Activated T-helper 17 cell treated with anti-CD3 and anti-CD28 coated beads, Interleukin-2, amount 50 U/mL, for 72 hours (primary cell): ENCODE results near the gene SOCS1. TPM values are rescaled to one million over a fixed set of nuclear protein-coding genes. Genes with fewer than 3 reads are reported as not detected.
"Not testable (repeated sequence)": the region's sequence is repeated elsewhere in the genome, so short reads cannot be mapped to it uniquely, and the experiment has no call there.

Source experiments
- ATAC-seq: fragments of 150-1000 bp; cut with Tn5 transposase; replicated peaks from 2 replicates; pipeline ENCODE4 v1.10.0; 2021; ENCODE audit warnings: mild to moderate bottlenecking, moderate library complexity
- H3K27ac Mint-ChIP-seq: one replicate; pipeline ENCODE4 v1.8.0; 2022; ENCODE audit warnings: mixed read lengths
- H3K27me3 Mint-ChIP-seq: one replicate; pipeline ENCODE4 v1.8.0; 2022; ENCODE audit warnings: mixed read lengths
- H3K36me3 Mint-ChIP-seq: one replicate; pipeline ENCODE4 v1.8.0; 2022; ENCODE audit warnings: low read depth, mild to moderate bottlenecking, mixed read lengths
- H3K4me1 Mint-ChIP-seq: one replicate; pipeline ENCODE4 v1.8.0; 2022; ENCODE audit warnings: mixed read lengths
- H3K4me3 Mint-ChIP-seq: one replicate; pipeline ENCODE4 v1.8.0; 2022; ENCODE audit warnings: mild to moderate bottlenecking, mixed read lengths
- H3K9me3 Mint-ChIP-seq: one replicate; pipeline ENCODE4 v1.8.0; 2022; ENCODE audit warnings: mixed read lengths
- total RNA-seq, 2 donors: library from RNA; stranded (reverse); gene quantifications; one replicate each; pipeline ENCODE4 v1.2.3, GENCODE V29; 2022

SOCS1 gene
- total RNA-seq, 2 donors from 2014 or later, result 89.7 to 124 TPM

GRCh38 chr16:11292076-11292748 is 36.2 kb upstream of the SOCS1 start:
- Mint-ChIP-seq H3K27ac (no peak overlapping the region), H3K4me3 (no peak overlapping the region), H3K36me3 (no peaks in the 10 kb centered on the region), H3K4me1 (peaks cover 3% of the 10 kb centered on the region), H3K9me3 (no peaks in the 10 kb centered on the region), H3K27me3 (peaks cover 11% of the 10 kb centered on the region)
- no peak for ATAC-seq

GRCh38 chr16:11291091-11291703 is 35.2 kb upstream of the SOCS1 start:
- no peak overlapping the region for H3K4me3 Mint-ChIP-seq
- peaks cover 11% of the 10 kb centered on the region for H3K27me3 Mint-ChIP-seq
- H3K36me3 Mint-ChIP-seq, result no peaks in the 10 kb centered on the region
- no peak overlapping the region for H3K27ac Mint-ChIP-seq
- H3K4me1 Mint-ChIP-seq, result no peaks in the 10 kb centered on the region
- no peaks in the 10 kb centered on the region for H3K9me3 Mint-ChIP-seq
- ATAC-seq, result no peak

DNA sequence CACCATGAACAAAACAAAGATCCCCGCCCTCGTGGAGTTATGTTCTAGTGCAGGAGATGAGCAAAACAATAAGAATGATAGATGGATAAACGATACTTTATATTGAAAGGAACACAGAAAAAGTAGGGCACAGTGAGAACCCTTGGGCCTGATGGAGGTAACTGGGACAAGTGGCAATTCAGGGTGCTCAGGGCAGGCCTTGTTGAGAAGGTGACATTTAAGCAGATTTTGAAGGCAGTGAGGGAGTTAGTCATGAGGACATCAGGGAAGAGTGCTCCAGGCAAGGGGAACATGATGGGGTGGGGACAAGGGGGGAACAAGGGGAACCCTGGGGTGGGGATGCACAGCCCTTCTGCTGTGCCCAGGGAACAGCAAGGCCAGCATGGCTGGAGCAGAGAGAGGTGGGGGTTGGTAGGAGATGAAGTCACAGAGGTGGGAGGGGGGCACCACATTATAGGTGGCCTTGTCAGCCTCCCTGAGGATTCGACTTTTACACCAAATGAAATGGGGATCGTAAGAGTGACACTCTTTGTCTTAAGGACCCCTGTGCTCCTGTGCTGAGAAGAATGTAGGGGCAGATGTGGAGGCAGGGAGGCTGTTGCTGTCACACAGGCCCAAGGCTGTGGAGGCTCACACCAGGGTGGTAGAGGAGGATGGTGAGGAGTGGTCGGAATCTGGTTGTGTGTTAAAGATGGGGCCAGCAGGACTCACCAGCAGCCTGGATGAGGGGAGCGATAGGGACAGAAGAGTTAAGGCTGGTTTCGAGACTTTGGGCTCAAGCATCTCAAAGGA is 34.3 kb upstream of the SOCS1 start:
- peaks cover 7% of the 10 kb centered on the region for H3K4me1 Mint-ChIP-seq
- no peaks in the 10 kb centered on the region for H3K36me3 Mint-ChIP-seq
- no peak overlapping the region for H3K27ac Mint-ChIP-seq
- no peak overlapping the region for H3K4me3 Mint-ChIP-seq
- no peak for ATAC-seq
- peaks cover 11% of the 10 kb centered on the region for H3K27me3 Mint-ChIP-seq
- H3K9me3 Mint-ChIP-seq, result no peaks in the 10 kb centered on the region

- not testable (repeated sequence) for H3K4me3 Mint-ChIP-seq, ATAC-seq, H3K27ac Mint-ChIP-seq, H3K36me3 Mint-ChIP-seq, H3K9me3 Mint-ChIP-seq, H3K4me1 Mint-ChIP-seq
- H3K27me3 Mint-ChIP-seq, result peaks cover 11% of the 10 kb centered on the region
Measured at GRCh38 chr16:11289696-11290095, 33.7 kb upstream of the SOCS1 start.

DNA sequence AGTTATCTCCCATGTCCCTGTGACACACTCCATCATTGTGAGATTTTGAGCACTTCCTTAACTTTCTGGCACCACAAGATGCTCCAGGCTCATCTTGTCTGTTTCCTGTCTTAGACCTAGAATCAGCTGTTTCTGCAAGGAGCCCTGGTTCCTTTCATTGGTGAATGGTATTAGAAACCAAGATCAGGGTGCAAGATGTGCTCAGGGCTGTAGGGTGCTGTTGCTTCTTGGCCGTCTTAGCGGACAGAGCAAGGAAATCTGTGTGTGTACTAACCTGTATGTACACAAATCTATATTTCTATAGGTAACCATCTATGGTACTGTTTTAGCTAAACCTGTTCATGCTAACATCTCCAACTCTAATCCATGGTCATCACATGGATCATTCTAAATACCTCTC is 33.2 kb upstream of the SOCS1 start:
- ATAC-seq, result no peak
- Mint-ChIP-seq H3K36me3 (no peaks in the 10 kb centered on the region), H3K27me3 (peaks cover 11% of the 10 kb centered on the region), H3K4me3 (no peak overlapping the region), H3K9me3 (no peaks in the 10 kb centered on the region), H3K4me1 (peaks cover 8% of the 10 kb centered on the region), H3K27ac (no peak overlapping the region)

DNA sequence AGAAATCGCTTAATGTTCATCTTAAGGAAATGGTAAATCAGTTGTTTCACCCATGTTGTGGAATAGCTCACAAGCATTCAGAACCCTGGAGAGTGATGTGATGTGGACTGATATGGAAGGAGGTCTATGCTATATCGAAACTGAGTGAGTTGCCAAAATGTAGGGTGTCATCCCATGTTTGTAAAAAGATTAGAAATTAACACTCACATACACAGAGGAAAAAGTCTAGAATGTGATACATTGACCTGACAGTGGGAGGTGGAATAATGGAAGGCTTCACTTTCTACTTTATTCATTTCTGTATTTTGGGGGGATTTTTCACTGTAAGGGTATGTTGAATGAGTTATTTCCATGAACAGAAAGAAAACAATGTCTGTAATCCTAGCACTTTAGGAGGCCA is 29.8 kb upstream of the SOCS1 start:
- H3K27ac Mint-ChIP-seq, result no peak overlapping the region

DNA sequence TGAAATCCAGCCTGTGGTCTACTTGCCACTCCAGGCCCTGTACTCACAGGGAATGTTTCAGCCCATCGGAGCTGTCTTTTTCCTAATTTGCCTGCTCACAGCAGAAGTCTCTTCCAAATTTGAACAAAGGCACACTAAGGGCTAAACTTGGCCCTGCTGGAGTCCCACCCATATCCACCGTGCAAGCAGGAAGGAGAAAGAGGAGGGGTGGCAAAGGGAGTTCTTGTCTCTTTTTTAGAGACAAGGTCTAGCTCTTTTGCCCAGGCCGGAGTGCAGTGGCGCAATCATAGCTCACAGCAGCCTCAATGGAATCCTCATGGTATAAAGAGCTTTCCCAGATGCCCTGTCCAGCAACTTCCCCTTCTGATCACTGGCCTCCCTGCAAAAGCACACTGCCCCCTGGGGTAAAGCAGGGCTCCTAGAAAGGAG is 27.8 kb upstream of the SOCS1 start:
- ATAC-seq, result no peak
- no peak overlapping the region for H3K4me3 Mint-ChIP-seq
- no peaks in the 10 kb centered on the region for H3K36me3 Mint-ChIP-seq
- H3K9me3 Mint-ChIP-seq, result no peaks in the 10 kb centered on the region
- H3K27ac Mint-ChIP-seq, result no peak overlapping the region
- H3K27me3 Mint-ChIP-seq, result no peaks in the 10 kb centered on the region
- H3K4me1 Mint-ChIP-seq, result peaks cover 12% of the 10 kb centered on the region

More for the DNA sequence above, 29.8 kb upstream of the SOCS1 start:
- peak overlapping the region; percentile 10 for H3K4me3 Mint-ChIP-seq
- H3K9me3 Mint-ChIP-seq, result no peaks in the 10 kb centered on the region
- H3K36me3 Mint-ChIP-seq, result no peaks in the 10 kb centered on the region
- H3K4me1 Mint-ChIP-seq, result peaks cover 12% of the 10 kb centered on the region
- peaks cover 3% of the 10 kb centered on the region for H3K27me3 Mint-ChIP-seq
- peak; percentile 56 for ATAC-seq

GRCh38 chr16:11280616-11281522 is 24.9 kb upstream of the SOCS1 start, which contains the start of gene PRM1:
Gene PRM1 (minus strand): TSS chr16:11281330. CDS start chr16:11281238, 92 bp downstream.
- no peaks in the 10 kb centered on the region for H3K36me3 Mint-ChIP-seq
- ATAC-seq, result no peak
- no peak within 1 kb of the TSS for H3K27ac Mint-ChIP-seq
- H3K9me3 Mint-ChIP-seq, result no peaks in the 10 kb centered on the region
- no peaks in the 10 kb centered on the region for H3K27me3 Mint-ChIP-seq
- H3K4me3 Mint-ChIP-seq, result no peak within 1 kb of the TSS
- H3K4me1 Mint-ChIP-seq, result peaks cover 10% of the 10 kb centered on the region

DNA sequence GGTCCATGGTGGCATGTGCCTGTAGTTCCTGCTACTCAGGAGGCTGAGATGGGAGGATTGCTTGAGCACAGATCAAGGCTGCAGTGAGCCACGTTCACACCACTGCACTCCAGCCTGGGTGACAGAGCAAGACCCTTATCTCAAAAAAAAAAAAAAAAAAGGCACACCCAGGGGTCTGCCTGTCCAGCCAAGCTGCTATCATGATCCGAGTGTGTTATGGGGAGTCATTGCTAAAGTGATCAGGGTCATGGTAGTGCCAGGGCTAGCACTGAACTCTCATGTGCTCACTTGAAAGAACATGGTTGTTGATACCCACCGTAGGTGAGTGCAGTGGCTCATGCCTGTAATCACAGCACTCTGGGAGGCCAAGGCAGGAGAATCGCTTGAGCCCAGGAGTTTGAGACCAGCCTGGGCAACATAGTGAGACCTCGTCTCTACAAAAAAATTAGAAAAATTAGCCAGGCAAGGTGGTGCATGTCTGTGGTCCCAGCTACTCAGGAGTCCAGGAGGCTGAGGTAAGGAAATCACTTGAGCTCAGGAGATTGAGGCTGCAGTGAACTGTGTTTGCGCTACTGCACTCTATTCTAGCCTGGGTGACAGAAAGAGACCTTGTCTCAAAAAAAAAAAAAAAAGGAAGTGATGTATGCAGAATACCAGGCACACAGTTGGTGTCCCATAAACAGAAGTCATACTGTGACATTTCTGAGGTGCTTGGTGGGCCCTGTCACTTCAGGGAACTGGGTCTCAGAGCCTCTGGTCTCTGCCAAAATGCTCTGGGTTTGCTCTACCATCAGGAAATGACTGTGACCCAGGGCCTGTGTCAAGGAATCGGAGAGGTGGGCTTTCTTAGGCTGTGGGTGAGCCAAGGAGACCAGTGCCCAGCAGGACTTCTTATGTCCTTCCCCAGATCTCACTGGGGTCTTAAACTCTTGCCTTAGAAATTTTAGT is 23.0 kb upstream of the SOCS1 start:
- no peaks in the 10 kb centered on the region for H3K27me3 Mint-ChIP-seq
- no peak overlapping the region for H3K4me3 Mint-ChIP-seq
- no peaks in the 10 kb centered on the region for H3K9me3 Mint-ChIP-seq
- peaks cover 4% of the 10 kb centered on the region for H3K4me1 Mint-ChIP-seq
- no peak for ATAC-seq
- no peaks in the 10 kb centered on the region for H3K36me3 Mint-ChIP-seq
- no peak overlapping the region for H3K27ac Mint-ChIP-seq

GRCh38 chr16:11277607-11278337 is 21.8 kb upstream of the SOCS1 start:
- Mint-ChIP-seq H3K27ac (no peak overlapping the region), H3K27me3 (no peaks in the 10 kb centered on the region), H3K4me1 (peaks cover 4% of the 10 kb centered on the region), H3K4me3 (no peak overlapping the region), H3K9me3 (no peaks in the 10 kb centered on the region), H3K36me3 (no peaks in the 10 kb centered on the region)
- ATAC-seq, result no peak

DNA sequence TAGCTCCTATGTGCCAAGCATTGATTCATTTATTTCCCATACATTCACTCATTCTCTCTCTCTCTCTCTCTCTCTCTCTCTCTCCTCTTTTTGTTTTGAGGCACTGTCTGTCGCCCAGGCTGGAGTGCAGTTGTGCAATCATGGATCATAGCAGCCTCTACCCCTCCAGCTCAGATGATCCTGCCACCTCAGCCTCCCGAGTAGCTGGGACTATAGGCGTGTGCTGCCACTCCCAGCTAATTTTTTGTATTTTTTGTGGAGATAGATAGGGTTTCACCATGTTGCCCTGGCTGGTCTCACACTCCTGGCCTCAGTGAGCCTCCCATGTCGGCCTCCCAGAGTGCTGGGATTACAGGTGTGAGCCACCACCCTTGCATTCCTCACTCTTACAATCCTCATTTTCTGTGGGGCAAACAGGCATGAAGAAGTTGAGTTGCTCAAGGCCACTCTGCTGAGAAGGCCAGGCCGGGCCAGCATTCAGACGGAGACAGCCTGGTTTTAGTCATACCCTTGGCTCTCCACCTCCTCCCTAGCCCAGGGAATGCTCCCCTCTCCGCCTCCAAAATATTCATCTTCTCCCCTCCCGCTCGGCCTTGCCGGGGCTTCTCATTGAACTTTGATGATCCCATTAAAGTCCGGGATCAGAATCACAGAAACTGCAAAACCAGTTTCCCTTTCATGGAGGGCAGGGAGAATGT is 21.0 kb upstream of the SOCS1 start:
- H3K9me3 Mint-ChIP-seq, result no peaks in the 10 kb centered on the region
- no peak for ATAC-seq
- no peaks in the 10 kb centered on the region for H3K36me3 Mint-ChIP-seq
- no peak overlapping the region for H3K4me3 Mint-ChIP-seq
- no peak overlapping the region for H3K27ac Mint-ChIP-seq
- H3K4me1 Mint-ChIP-seq, result peaks cover 1% of the 10 kb centered on the region
- H3K27me3 Mint-ChIP-seq, result no peaks in the 10 kb centered on the region

GRCh38 chr16:11276143-11276895 is 20.3 kb upstream of the SOCS1 start, which contains the start of gene PRM2:
Gene PRM2 (minus strand): TSS chr16:11276480. CDS start chr16:11276370, 110 bp downstream.
- Mint-ChIP-seq H3K27ac (no peak within 1 kb of the TSS), H3K9me3 (no peaks in the 10 kb centered on the region)
- no peak for ATAC-seq

More at GRCh38 chr16:11276143-11276895, 20.3 kb upstream of the SOCS1 start, which contains the start of gene PRM2:
- Mint-ChIP-seq H3K36me3 (no peaks in the 10 kb centered on the region), H3K4me1 (no peaks in the 10 kb centered on the region), H3K27me3 (no peaks in the 10 kb centered on the region), H3K4me3 (no peak within 1 kb of the TSS)
